ENCODE measurements around the gene FGFBP3.

- TF ChIP-seq, protein P1, sequence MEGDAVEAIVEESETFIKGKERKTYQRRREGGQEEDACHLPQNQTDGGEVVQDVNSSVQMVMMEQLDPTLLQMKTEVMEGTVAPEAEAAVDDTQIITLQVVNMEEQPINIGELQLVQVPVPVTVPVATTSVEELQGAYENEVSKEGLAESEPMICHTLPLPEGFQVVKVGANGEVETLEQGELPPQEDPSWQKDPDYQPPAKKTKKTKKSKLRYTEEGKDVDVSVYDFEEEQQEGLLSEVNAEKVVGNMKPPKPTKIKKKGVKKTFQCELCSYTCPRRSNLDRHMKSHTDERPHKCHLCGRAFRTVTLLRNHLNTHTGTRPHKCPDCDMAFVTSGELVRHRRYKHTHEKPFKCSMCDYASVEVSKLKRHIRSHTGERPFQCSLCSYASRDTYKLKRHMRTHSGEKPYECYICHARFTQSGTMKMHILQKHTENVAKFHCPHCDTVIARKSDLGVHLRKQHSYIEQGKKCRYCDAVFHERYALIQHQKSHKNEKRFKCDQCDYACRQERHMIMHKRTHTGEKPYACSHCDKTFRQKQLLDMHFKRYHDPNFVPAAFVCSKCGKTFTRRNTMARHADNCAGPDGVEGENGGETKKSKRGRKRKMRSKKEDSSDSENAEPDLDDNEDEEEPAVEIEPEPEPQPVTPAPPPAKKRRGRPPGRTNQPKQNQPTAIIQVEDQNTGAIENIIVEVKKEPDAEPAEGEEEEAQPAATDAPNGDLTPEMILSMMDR (IDR thresholded peaks at IDR 0.05), result no peak
- no peak for TF ChIP-seq POLR2A (IDR thresholded peaks at IDR 0.05)
Measured at GRCh38 chr10:91875156-91875555, 34.1 kb downstream of the FGFBP3 start.
